ENCODE data around the gene PRPH. TPM values are rescaled to one million over a fixed set of nuclear protein-coding genes. Genes with fewer than 3 reads are reported as not detected.

The PRPH gene
- total and polyA plus RNA-seq, 9 of the 15 experiments (the other 6 are each of a cell fraction or from before 2014, with no cell fraction given) = 0.27 to 1.9 (median 1.3) TPM; not detected in 1

DNA sequence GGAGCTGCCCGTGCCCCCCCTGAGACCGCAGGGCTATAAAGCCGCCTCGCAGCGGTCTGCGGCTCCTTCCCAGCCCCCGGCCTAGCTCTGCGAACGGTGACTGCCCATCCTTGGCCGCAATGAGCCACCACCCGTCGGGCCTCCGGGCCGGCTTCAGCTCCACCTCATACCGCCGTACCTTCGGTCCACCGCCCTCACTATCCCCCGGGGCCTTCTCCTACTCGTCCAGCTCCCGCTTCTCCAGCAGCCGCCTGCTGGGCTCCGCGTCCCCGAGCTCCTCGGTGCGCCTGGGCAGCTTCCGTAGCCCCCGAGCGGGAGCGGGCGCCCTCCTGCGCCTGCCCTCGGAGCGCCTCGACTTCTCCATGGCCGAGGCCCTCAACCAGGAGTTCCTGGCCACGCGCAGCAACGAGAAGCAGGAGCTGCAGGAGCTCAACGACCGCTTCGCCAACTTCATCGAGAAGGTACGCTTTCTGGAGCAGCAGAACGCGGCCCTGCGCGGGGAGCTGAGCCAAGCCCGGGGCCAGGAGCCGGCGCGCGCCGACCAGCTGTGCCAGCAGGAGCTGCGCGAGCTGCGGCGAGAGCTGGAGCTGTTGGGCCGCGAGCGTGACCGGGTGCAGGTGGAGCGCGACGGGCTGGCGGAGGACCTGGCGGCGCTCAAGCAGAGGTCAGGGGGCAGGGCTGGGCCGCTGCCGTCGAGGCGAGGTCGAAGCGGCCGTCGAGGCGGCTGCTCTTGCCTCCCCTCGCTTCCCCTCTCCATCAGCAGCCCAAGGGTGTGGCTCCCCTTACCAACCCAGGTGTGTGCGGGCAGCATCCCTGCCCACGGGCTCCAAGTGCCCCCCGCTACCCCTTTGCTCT, at the start of gene PRPH (continued):
- no peak for TF ChIP-seq BCLAF1 (IDR thresholded peaks at IDR 0.05; ENCODE audit: borderline replicate concordance in 1 of 2, control insufficient read depth in 1 of 2, low read depth in 2 of 2, low read length in 1 of 2)
- TF ChIP-seq ZNF253 (CRISPR knock-in tag; conservative IDR thresholded peaks at IDR 0.05) = no peak
- no peak for TF ChIP-seq HMG20A (CRISPR knock-in tag; conservative IDR thresholded peaks at IDR 0.05)

DNA sequence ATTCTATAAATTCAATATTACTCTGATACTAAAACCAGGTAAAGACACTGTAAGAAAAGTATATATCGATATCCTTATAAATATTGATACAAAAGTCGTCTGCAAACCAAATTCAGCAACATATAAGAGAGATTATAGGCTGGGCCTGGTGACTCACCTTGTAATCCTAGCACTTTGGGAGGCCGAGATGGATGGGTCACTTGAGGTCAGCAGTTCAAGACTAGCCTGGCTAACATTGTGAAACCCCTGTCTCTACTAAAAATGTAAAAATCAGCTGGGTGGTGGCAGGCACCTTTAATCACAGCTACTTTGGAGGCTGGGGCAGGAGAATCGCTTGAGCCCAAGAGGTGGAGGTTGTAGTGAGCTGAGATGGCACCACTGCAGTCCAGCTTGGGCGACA, 43.6 kb upstream of the PRPH start:
- in situ Hi-C loops (cut with MboI) (no loop called here), intact Hi-C loops (cut with micrococcal nuclease) (no loop called here)
- ChIA-PET CTCF (ENCODE audit: low intra/inter-chr PET ratio) (no interaction called here), POLR2A (interaction anchor here (1.4 to 2.1 kb wide), 3 partner anchors 13 to 163 kb away, joined by 4 to 12 read pairs (median 8); partner anchors contain the start of genes TUBA1B and TUBA1C)
- Histone ChIP-seq H3K36me3 (ENCODE audit: control insufficient read depth, insufficient read depth, low read length) (no peaks in the 10 kb centered on the region), H2AFZ (ENCODE audit: low read depth, low read length) (no peak overlapping the region), H3K27ac (ENCODE audit: extremely low read depth, low read depth, low read length) (no peak overlapping the region), H3K79me2 (ENCODE audit: control insufficient read depth, insufficient read depth, low read length) (no peaks in the 10 kb centered on the region), H3K9ac (ENCODE audit: insufficient read depth in 1 of 2, low read depth in 2 of 2, low read length in 2 of 2) (peak overlapping the region in 1 of 2 experiments; percentile 38; a peak in 1 of 4 replicates), H3K9me3 (replicated peaks; ENCODE audit: control insufficient read depth, insufficient read depth, low read depth, low read length) (no peaks in the 10 kb centered on the region), H3K4me2 (ENCODE audit: insufficient read depth, low read length) (no peak overlapping the region; the same call in 1 of the 2 replicates), H3K27me3 (ENCODE audit: control insufficient read depth in 2 of 2, insufficient read depth in 2 of 2, low read length in 2 of 2) (no peaks in the 10 kb centered on the region), H4K20me1 (replicated peaks; ENCODE audit: control insufficient read depth, insufficient read depth, low read length) (no peaks in the 10 kb centered on the region), H3K9me1 (ENCODE audit: control insufficient read depth, insufficient read depth, low read length) (no peaks in the 10 kb centered on the region), H3K4me3 (no peak overlapping the region), H3K4me1 (replicated peaks in 1 of 2; ENCODE audit: control insufficient read depth in 2 of 2, insufficient read depth in 2 of 2, low read length in 2 of 2) (peaks cover 7 to 13% of the 10 kb centered on the region in 2 experiments)
- DNase-seq (ENCODE audit: extremely low read depth in 1 of 4, low spot score in 3 of 4) (peak in 1 of 4 experiments; percentile 59), FAIRE-seq (no peak), ATAC-seq (peak; percentile 65; the same call in 2 of the 3 replicates)
- 25% methylated on average over 5 of the region's 5 CpGs for WGBS (ENCODE audit: insufficient coverage, low coverage, missing lambda C conversion rate)
- BruUV-seq (replicated peaks) = no TSS peak
- TF ChIP-seq, protein P1, sequence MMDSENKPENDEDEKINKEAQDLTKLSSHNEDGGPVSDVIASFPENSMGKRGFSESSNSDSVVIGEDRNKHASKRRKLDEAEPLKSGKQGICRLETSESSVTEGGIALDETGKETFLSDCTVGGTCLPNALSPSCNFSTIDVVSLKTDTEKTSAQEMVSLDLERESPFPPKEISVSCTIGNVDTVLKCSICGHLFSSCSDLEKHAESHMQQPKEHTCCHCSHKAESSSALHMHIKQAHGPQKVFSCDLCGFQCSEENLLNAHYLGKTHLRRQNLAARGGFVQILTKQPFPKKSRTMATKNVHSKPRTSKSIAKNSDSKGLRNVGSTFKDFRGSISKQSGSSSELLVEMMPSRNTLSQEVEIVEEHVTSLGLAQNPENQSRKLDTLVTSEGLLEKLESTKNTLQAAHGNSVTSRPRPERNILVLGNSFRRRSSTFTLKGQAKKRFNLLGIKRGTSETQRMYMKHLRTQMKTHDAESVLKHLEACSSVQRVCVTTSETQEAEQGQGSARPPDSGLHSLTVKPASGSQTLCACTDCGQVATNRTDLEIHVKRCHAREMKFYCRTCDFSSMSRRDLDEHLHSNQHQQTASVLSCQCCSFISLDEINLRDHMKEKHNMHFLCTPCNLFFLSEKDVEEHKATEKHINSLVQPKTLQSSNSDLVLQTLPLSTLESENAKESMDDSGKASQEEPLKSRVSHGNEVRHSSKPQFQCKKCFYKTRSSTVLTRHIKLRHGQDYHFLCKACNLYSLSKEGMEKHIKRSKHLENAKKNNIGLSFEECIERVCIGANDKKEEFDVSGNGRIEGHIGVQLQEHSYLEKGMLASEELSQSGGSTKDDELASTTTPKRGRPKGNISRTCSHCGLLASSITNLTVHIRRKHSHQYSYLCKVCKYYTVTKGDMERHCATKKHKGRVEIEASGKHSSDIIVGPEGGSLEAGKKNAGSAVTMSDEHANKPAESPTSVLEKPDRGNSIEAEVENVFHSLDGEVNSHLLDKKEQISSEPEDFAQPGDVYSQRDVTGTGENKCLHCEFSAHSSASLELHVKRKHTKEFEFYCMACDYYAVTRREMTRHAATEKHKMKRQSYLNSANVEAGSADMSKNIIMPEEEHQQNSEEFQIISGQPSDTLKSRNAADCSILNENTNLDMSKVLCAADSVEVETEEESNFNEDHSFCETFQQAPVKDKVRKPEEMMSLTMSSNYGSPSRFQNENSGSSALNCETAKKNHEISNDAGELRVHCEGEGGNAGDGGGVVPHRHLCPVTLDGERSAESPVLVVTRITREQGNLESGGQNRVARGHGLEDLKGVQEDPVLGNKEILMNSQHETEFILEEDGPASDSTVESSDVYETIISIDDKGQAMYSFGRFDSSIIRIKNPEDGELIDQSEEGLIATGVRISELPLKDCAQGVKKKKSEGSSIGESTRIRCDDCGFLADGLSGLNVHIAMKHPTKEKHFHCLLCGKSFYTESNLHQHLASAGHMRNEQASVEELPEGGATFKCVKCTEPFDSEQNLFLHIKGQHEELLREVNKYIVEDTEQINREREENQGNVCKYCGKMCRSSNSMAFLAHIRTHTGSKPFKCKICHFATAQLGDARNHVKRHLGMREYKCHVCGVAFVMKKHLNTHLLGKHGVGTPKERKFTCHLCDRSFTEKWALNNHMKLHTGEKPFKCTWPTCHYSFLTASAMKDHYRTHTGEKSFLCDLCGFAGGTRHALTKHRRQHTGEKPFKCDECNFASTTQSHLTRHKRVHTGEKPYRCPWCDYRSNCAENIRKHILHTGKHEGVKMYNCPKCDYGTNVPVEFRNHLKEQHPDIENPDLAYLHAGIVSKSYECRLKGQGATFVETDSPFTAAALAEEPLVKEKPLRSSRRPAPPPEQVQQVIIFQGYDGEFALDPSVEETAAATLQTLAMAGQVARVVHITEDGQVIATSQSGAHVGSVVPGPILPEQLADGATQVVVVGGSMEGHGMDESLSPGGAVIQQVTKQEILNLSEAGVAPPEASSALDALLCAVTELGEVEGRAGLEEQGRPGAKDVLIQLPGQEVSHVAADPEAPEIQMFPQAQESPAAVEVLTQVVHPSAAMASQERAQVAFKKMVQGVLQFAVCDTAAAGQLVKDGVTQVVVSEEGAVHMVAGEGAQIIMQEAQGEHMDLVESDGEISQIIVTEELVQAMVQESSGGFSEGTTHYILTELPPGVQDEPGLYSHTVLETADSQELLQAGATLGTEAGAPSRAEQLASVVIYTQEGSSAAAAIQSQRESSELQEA (IDR thresholded peaks at IDR 0.05; ENCODE audit: low read depth) = no peak
- peak; percentile 56; the same call in 1 of the 2 replicates for TF ChIP-seq ADNP (tag; IDR thresholded peaks at IDR 0.05)

Data from K562 (cell line).